Endometrial microvascular endothelial cells (primary cell): Measurements from ENCODE around the gene GSTK1. TPM values are rescaled to one million over a fixed set of nuclear protein-coding genes. Genes with fewer than 3 reads are reported as not detected.
"Not testable (repeated sequence)": the region's sequence is repeated elsewhere in the genome, so short reads cannot be mapped to it uniquely, and the experiment has no call there.

Source experiments
- in situ Hi-C: cut with HindIII; loops from 2 replicates; pipeline ENCODE4 v1.10.0; 2017; ENCODE audit warnings: low sequenced_read_pairs, low pct_unique_long_range_greater_than_20kb; ENCODE audit errors: inconsistent ontology term
- total RNA-seq: library from RNA; depleted of rRNA; stranded (reverse); fragments of >200 nt; gene quantifications from one replicate; pipeline ENCODE4 v1.2.3, GENCODE V29; 2015; ENCODE audit errors: inconsistent ontology term

The GSTK1 gene
- total RNA-seq, 1 donor from 2014 or later: 212 TPM

DNA sequence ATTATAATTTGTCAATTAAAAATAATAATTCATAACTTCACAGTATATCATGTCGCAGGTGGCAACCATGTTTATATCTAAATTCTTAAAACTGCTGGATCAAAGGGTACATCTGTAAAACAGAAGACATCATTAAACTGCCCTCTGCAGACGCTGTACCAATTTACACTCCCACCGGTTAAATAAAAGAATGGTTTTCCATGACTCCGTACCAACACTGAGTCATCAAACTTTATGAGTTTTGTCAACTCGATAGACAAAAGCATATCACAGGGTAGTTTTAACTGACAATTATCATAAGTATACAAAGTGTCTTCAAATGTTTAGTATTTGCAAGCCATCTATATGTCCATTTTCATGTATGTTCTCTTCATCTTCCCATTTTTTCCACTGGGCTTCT lies 5.7 kb upstream of the GSTK1 start:
- in situ Hi-C loops: no loop called here

GRCh38 chr7:143258831-143259230 lies 4.4 kb upstream of the GSTK1 start:
- in situ Hi-C loops: no loop called here

- in situ Hi-C loops: no loop called here
These were observed 3.5 kb upstream of the GSTK1 start for GRCh38 chr7:143259765-143260164.

DNA sequence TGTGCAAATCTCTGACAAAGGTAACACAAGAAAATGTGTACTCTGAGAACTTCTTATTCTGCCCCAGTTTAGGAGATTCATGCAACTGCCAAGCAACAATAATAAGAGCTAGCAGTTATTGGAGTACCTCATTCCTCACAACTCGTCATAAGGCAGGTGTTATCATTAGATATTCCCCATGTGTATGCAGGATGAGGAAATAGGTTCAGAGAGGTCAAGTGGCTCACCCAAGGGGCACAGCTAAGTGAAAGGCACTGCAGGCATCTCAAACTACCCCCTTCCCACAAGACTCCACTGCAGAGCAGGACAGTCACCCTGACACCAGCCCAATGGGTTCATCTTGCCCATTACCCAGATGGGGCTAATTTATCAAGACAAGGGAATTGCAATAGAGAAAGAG lies 1.3 kb upstream of the GSTK1 start:
- in situ Hi-C loops: no loop called here

- in situ Hi-C loops: not testable (repeated sequence)
These were observed 941 bp downstream of the GSTK1 start for GRCh38 chr7:143264196-143264568.

- in situ Hi-C loops: no loop called here
These were observed 1.9 kb downstream of the GSTK1 start for GRCh38 chr7:143265017-143265693.

DNA sequence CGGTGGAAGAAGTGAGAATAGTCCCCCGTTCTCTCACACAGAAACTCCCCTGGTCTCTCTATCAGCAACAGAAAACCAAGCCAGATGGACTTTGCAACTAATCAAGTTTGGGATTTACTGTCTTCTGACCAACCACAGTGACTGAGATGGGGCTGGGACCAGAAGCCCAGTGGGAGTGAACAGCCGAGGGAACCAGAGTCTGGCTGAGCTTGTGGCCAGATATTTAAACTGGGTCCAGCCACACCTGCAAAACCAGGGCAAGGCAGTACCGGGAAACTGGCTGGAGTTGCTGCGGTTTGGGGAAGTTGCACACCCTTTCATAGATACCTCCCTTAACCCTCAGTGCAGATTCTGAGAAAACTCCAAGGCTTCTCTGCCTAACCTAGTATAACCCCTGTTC lies 6.0 kb downstream of the GSTK1 start:
- in situ Hi-C loops: no loop called here

DNA sequence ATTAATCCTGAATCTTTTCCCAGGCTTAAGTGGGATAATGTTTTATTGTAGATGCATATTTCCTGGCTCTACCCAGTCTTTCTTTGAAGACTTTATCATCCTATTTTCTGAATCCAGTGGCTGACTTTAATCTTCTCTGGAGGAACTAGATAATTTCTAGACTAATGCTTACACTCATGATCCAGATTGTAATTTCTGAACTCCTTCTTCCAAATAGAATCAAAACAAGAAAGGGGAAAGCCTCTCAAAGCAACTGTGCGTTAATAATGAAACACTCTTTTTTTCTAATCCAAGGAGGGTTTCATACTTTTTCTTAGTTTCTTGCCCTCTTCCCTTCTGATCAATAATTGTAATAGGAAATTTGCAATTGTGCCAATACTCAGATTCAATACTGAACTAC lies 8.0 kb downstream of the GSTK1 start:
- in situ Hi-C loops: no loop called here

DNA sequence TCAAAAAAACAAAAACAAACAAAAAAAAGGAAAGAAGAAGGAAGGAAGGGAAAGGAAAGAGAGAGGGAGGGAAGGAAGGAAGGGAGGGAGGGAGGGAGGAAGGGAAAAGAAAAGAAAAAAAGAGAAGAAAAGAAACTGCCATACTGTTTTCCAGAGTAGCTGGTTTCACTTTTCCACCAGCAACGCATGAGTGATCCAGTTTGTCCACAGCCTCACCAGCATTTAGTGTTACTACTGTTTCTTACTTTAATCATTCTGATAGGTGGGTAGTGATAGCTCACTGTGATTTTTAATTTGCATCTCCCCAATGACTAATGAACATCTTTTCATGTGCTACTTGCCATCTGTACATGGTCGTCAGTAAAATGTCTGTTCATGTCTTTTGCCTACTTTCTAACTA lies 9.6 kb downstream of the GSTK1 start:
- in situ Hi-C loops: no loop called here

- in situ Hi-C loops: no loop called here
These were observed 16.2 kb downstream of the GSTK1 start for GRCh38 chr7:143279186-143280098.

- in situ Hi-C loops: no loop called here
These were observed 16.9 kb downstream of the GSTK1 start for GRCh38 chr7:143280160-143280559.

DNA sequence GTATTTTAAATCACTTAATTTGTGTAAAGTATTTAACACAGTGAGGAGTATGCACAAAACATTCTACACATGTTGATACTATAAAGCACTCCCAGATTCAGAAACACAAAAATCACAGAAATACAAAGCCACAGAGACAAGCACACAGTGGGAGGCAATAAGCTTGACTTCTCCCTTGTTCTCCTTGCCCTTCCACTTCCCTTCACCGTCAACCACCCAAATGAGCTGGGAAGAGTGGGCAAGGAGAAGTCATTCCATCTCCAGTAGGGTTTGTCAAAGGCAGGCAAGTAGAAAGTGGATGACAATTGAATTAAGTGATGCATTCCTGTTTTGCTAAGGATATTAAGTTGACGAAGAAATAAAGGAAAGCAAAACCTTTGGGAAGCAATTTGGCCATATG lies 17.3 kb downstream of the GSTK1 start:
- in situ Hi-C loops: no loop called here

DNA sequence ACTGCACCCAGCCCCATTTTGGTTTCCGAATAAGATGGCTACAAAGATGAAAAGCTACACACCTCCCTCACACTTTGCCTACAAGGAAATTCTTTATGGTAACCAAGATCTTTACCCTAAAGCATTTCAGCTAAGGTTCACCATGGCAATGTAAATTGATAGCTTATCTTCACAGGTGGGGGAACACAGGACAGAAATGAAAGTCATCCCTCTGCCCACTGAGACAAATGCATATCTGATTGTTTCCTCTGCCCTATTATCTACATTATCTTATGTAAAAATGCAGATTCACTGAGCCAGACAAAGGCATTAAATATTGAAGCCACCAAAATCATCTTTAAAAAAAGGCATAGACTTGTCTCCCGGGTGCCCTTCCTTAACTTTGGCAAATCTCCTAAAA lies 18.3 kb downstream of the GSTK1 start:
- in situ Hi-C loops: no loop called here

GRCh38 chr7:143282124-143282523 lies 18.9 kb downstream of the GSTK1 start:
- in situ Hi-C loops: no loop called here

DNA sequence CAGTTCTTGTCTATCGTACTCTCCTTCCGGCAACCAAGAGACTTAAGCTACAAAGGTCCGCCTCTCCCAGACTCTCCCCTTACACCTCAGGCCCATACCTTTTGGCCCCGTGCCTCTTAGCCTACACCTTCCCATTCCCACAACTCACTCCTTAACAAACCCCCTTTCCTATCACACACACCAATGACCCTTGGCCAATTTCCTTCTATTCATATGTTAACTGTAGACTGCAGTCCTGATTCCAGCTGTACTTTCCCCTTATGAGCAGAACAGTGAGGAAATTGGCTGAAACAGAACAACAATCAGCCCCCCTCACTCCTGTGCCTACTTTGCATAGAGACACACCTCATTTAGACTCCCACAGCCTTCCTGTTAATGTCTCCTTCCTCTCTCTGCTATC lies 20.1 kb downstream of the GSTK1 start:
- in situ Hi-C loops: no loop called here

GRCh38 chr7:143284591-143285469 lies 21.6 kb downstream of the GSTK1 start, which contains the start of gene TMEM139:
Gene TMEM139 (plus strand): TSS chr7:143284958. CDS start chr7:143285958, 1,000 bp downstream.
- in situ Hi-C loops: no loop called here

- in situ Hi-C loops: no loop called here
These were observed 22.2 kb downstream of the GSTK1 start for GRCh38 chr7:143285470-143285778.

- in situ Hi-C loops: no loop called here
These were observed 22.7 kb downstream of the GSTK1 start for GRCh38 chr7:143285806-143286521.

DNA sequence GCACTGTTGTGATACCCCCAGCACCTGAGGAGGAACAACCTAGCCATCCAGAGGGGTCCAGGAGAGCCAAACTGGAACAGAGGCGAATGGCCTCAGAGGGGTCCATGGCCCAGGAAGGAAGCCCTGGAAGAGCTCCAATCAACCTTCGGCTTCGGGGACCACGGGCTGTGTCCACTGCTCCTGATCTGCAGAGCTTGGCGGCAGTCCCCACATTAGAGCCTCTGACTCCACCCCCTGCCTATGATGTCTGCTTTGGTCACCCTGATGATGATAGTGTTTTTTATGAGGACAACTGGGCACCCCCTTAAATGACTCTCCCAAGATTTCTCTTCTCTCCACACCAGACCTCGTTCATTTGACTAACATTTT lies 23.3 kb downstream of the GSTK1 start:
- in situ Hi-C loops: no loop called here
